A673 (cell line): ENCODE results near the gene RAB1B. TPM values are rescaled to one million over a fixed set of nuclear protein-coding genes. Genes with fewer than 3 reads are reported as not detected.

ENCODE experiments used
- BruUV-seq: library from RNA; stranded (reverse); fragments of 400-500 nt; replicated peaks from 2 replicates; lab custom pipeline; 2021; lab: Mats Ljungman, UMichigan
- CTCF ChIA-PET: fragments of 300-600 bp; sonication (Branson Sonifier 250); formaldehyde crosslinking; loops from one replicate; lab custom pipeline; 2022; ENCODE audit warnings: antibody characterized with exemption; lab: Charles Lee
- POLR2A ChIA-PET: fragments of 300-600 bp; sonication (Branson Sonifier 250); formaldehyde crosslinking; loops from one replicate; lab custom pipeline; 2022; ENCODE audit warnings: antibody characterized with exemption; ENCODE audit not compliant: low non-redundant PET; lab: Charles Lee
- DNase-seq: peaks from one replicate; pipeline ENCODE4 v3.0.0-alpha.2; 2015; ENCODE audit warnings: low spot score
- H3K27ac ChIP-seq: fragments of 200-600 bp; sonication (generic); 2 replicates; pipeline ENCODE4 v1.5.1; 2016; ENCODE audit warnings: mixed run types, low read depth, mild to moderate bottlenecking, mixed read lengths, antibody characterized with exemption, low read length; ENCODE audit not compliant: poor library complexity, severe bottlenecking
- H3K27me3 ChIP-seq: fragments of 200-600 bp; sonication (generic); replicated peaks from 2 replicates; pipeline ENCODE4 v1.6.1; 2017; ENCODE audit warnings: mixed run types, low read depth, mild to moderate bottlenecking, mixed read lengths, antibody characterized with exemption, low read length; ENCODE audit not compliant: insufficient read depth, poor library complexity
- H3K36me3 ChIP-seq: fragments of 200-600 bp; sonication (generic); 2 replicates; pipeline ENCODE4 v1.6.1; 2016; ENCODE audit warnings: mixed run types, mild to moderate bottlenecking, mixed read lengths, antibody characterized with exemption, low read length; ENCODE audit not compliant: insufficient read depth, poor library complexity, severe bottlenecking
- H3K4me1 ChIP-seq: fragments of 200-600 bp; sonication (generic); 2 replicates; pipeline ENCODE4 v1.6.1; 2017; ENCODE audit warnings: mixed run types, mild to moderate bottlenecking, mixed read lengths, antibody characterized with exemption, low read length; ENCODE audit not compliant: insufficient read depth, poor library complexity, severe bottlenecking
- H3K4me3 ChIP-seq: fragments of 200-600 bp; sonication (generic); 2 replicates; pipeline ENCODE4 v1.5.1; 2016; ENCODE audit warnings: low read depth, mixed run types, mild to moderate bottlenecking, mixed read lengths, low read length; ENCODE audit not compliant: poor library complexity, severe bottlenecking
- H3K9me3 ChIP-seq: fragments of 200-600 bp; sonication (generic); 2 replicates; pipeline ENCODE4 v1.6.1; 2016; ENCODE audit warnings: mixed run types, low read depth, mild to moderate bottlenecking, mixed read lengths, antibody characterized with exemption, low read length; ENCODE audit not compliant: poor library complexity, severe bottlenecking
- CTCF ChIP-seq: fragments of 300-800, 200-600 bp; sonication (generic); conservative IDR thresholded peaks from 2 replicates; pipeline ENCODE4 v1.5.1; 2017; ENCODE audit warnings: low read depth, mild to moderate bottlenecking, antibody characterized with exemption, low read length, moderate library complexity, mixed read lengths
- EZH2 ChIP-seq: fragments of 200-600 bp; sonication (generic); IDR thresholded peaks from 2 replicates; pipeline ENCODE4 v1.6.1; 2017; ENCODE audit warnings: borderline replicate concordance, low read depth, mild to moderate bottlenecking, mixed read lengths, antibody characterized with exemption, low read length; ENCODE audit not compliant: poor library complexity, severe bottlenecking
- intact Hi-C: fragments of 100-400 bp; cut with micrococcal nuclease; formaldehyde crosslinking; loops from one replicate; pipeline ENCODE4 v1.10.0; 2022; ENCODE audit not compliant: unreplicated experiment
- total RNA-seq: library from RNA; stranded (reverse); gene quantifications from 2 replicates; pipeline ENCODE4 v1.2.3, GENCODE V29; 2021

The RAB1B gene
- total RNA-seq, 1 experiment from 2014 or later, result 186 TPM

DNA sequence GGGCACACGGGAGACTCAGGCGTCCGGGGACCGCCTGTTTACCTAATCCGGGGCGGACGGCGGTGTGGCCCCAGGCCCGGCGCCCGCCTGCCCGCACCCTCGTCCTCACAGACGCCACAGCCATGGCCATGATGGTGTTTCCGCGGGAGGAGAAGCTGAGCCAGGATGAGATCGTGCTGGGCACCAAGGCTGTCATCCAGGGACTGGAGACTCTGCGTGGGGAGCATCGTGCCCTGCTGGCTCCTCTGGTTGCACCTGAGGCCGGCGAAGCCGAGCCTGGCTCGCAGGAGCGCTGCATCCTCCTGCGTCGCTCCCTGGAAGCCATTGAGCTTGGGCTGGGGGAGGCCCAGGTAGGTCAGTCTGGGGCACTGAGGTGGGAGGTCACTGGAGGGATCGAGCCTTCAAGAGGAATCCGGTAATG lies 10.0 kb upstream of the RAB1B start:
- Histone ChIP-seq H3K27ac (peak overlapping the region; percentile 73), H3K27me3 (no peaks in the 10 kb centered on the region), H3K4me3 (peak overlapping the region; percentile 99), H3K4me1 (peaks cover 12% of the 10 kb centered on the region), H3K9me3 (no peaks in the 10 kb centered on the region), H3K36me3 (peaks cover 44% of the 10 kb centered on the region)
- DNase-seq, result no peak
- intact Hi-C loops, result loop anchor here (1.0 kb wide), 1 partner anchor 36 kb away; no protein-coding TSS in a partner anchor
- TF ChIP-seq EZH2 (no peak), CTCF (peak; percentile 44)
- POLR2A ChIA-PET, result no interaction called here
- CTCF ChIA-PET, result interaction anchor here (0.8 kb wide), 1 partner anchor 8 kb away, joined by 4 read pairs; no protein-coding TSS in a partner anchor
- no TSS peak for BruUV-seq

- Histone ChIP-seq H3K27ac (no peak overlapping the region), H3K27me3 (no peaks in the 10 kb centered on the region), H3K4me1 (peaks cover 12% of the 10 kb centered on the region), H3K4me3 (peak overlapping the region; percentile 99), H3K36me3 (peaks cover 44% of the 10 kb centered on the region), H3K9me3 (no peaks in the 10 kb centered on the region)
- DNase-seq, result no peak
- no peak for TF ChIP-seq CTCF
- POLR2A ChIA-PET, result no interaction called here
- CTCF ChIA-PET, result interaction anchor here (1.0 kb wide), 1 partner anchor 21 kb away, joined by 3 read pairs; no protein-coding TSS in a partner anchor
- intact Hi-C loops, result no loop called here
- BruUV-seq, result TSS peak; percentile 40
These were observed 9.2 kb upstream of the RAB1B start for GRCh38 chr11:66259225-66259624.

DNA sequence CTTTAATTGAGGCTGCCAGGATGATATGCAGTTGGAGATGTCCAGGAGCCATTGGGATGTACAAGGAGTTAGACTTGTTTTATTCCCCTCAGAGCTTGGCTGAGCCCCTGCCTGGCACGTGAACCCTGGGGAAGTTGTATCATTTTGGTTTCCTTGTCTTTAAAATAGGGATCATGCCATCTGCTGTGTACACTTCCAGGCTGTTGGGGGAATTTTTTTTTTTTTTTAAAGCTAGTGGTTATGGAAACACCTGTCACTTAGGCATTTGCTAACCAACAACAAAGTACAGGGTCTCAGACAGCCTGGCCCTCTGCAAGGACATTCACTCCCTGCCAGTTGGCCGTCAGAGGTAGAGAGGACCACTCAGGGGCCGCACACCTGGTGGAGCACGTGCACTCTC lies 8.5 kb upstream of the RAB1B start:
- Histone ChIP-seq H3K36me3 (peaks cover 44% of the 10 kb centered on the region), H3K4me1 (peaks cover 12% of the 10 kb centered on the region), H3K9me3 (no peaks in the 10 kb centered on the region), H3K4me3 (no peak overlapping the region), H3K27me3 (no peaks in the 10 kb centered on the region), H3K27ac (no peak overlapping the region)
- ChIA-PET CTCF (interaction anchor here (0.6 to 1.0 kb wide), 2 partner anchors 20 to 1210 kb away, joined by 3 to 5 read pairs; no protein-coding TSS in a partner anchor), POLR2A (no interaction called here)
- no peak for DNase-seq
- no peak for TF ChIP-seq CTCF
- no peak for TF ChIP-seq EZH2
- BruUV-seq, result no TSS peak
- intact Hi-C loops, result no loop called here
